A673 (cell line): ENCODE results near the gene POLDIP2.

Source experiments
- EZH2 ChIP-seq: fragments of 200-600 bp; sonication (generic); IDR thresholded peaks from 2 replicates; pipeline ENCODE4 v1.6.1; 2017; ENCODE audit warnings: borderline replicate concordance, low read depth, mild to moderate bottlenecking, mixed read lengths, antibody characterized with exemption, low read length; ENCODE audit not compliant: poor library complexity, severe bottlenecking
- TF ChIP-seq, protein P1 (sequence below): fragments of 300-800, 200-600 bp; sonication (generic); conservative IDR thresholded peaks from 2 replicates; pipeline ENCODE4 v1.5.1; 2017; ENCODE audit warnings: low read depth, mild to moderate bottlenecking, antibody characterized with exemption, low read length, moderate library complexity, mixed read lengths

DNA sequence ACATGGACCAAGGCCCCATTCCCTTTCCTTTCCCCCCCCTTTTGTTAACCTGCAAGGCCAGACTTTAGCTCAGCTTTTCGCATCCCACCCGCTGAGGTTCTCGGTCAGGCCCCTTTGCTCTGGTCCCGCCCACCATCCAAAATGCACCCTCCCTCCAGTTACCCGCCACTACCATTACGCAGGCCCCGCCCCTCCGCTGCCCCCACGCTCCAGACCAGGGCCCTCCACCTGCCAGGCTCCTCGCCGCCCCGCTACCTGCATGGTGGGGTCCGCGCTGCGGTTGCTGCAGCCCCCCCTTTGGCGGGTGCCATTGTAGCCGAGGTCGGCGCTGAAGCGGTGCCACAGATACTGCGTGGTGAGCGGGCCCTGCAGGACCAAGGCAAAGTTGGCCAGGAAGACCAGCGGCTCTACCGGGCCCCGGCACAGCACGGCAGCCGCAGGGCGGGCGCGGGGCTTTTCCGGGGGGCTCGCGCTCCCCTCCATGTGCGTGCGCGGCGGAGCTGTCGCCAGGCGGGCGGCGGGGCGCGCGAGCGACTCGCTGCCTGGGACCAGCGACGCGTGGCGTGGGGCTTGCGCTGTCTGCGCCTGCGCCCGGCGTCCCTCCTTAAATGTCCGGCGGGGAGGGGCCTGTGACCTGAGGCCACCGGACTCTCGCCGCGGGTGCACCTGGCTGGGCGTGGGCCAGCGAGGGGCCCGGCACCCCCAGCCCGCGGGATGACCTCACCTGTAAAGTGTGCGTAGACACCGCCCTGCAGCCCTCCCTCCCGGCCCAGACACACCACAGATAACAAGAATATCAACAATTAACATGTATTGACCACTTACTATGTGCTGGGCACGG is 48.5 kb upstream of the POLDIP2 start, which contains the start of gene SLC46A1:
- TF ChIP-seq, protein P1, sequence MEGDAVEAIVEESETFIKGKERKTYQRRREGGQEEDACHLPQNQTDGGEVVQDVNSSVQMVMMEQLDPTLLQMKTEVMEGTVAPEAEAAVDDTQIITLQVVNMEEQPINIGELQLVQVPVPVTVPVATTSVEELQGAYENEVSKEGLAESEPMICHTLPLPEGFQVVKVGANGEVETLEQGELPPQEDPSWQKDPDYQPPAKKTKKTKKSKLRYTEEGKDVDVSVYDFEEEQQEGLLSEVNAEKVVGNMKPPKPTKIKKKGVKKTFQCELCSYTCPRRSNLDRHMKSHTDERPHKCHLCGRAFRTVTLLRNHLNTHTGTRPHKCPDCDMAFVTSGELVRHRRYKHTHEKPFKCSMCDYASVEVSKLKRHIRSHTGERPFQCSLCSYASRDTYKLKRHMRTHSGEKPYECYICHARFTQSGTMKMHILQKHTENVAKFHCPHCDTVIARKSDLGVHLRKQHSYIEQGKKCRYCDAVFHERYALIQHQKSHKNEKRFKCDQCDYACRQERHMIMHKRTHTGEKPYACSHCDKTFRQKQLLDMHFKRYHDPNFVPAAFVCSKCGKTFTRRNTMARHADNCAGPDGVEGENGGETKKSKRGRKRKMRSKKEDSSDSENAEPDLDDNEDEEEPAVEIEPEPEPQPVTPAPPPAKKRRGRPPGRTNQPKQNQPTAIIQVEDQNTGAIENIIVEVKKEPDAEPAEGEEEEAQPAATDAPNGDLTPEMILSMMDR, result no peak
- no peak for TF ChIP-seq EZH2
